Measurements from ENCODE around the gene TCEA2. TPM values are rescaled to one million over a fixed set of nuclear protein-coding genes. Genes with fewer than 3 reads are reported as not detected.
A peak's percentile ranks its signal among the peaks of the same experiment; 100 is the strongest.

Gene TCEA2
- total and polyA plus RNA-seq, 2 of the 13 experiments (the other 11 are each of a cell fraction or from before 2014, with no cell fraction given) = 28.1 to 33.7 TPM

GRCh38 chr20:64041040-64041780 lies 21.8 kb upstream of the TCEA2 start (continued):
- TF ChIP-seq HMGXB3 (CRISPR knock-in tag; IDR thresholded peaks at IDR 0.05; ENCODE audit: borderline replicate concordance) (no peak), ZNF484 (CRISPR knock-in tag; IDR thresholded peaks at IDR 0.05; ENCODE audit: borderline replicate concordance, low read depth) (no peak), CBX2 (IDR thresholded peaks at IDR 0.05; ENCODE audit: low read depth, low read length) (no peak), CBX2 (CRISPR knock-in tag; IDR thresholded peaks at IDR 0.05; ENCODE audit: low read depth) (0 out of 2 replicates have a peak, but pooled peaks have one; percentile 55), SIX1 (CRISPR knock-in tag; IDR thresholded peaks at IDR 0.05; ENCODE audit: borderline replicate concordance) (no peak), ATF3 (CRISPR knock-in tag; IDR thresholded peaks at IDR 0.05) (peak; percentile 16; the same call in 1 of the 2 replicates), ZFP36L2 (CRISPR knock-in tag; IDR thresholded peaks at IDR 0.05) (no peak), ONECUT2 (CRISPR knock-in tag; IDR thresholded peaks at IDR 0.05) (no peak), ARID3A (IDR thresholded peaks at IDR 0.05; ENCODE audit: low read depth, low read length) (no peak), ZNF329 (CRISPR knock-in tag; IDR thresholded peaks at IDR 0.05; ENCODE audit: low read depth) (no peak), MAFG (CRISPR knock-in tag; IDR thresholded peaks at IDR 0.05) (no peak), GZF1 (CRISPR knock-in tag; IDR thresholded peaks at IDR 0.05) (no peak; the same call in 1 of the 2 replicates), ZNF256 (CRISPR knock-in tag; conservative IDR thresholded peaks at IDR 0.05) (no peak), CENPBD1 (CRISPR knock-in tag; IDR thresholded peaks at IDR 0.05; ENCODE audit: borderline replicate concordance, low read depth) (no peak), ZNF605 (CRISPR knock-in tag; IDR thresholded peaks at IDR 0.05) (peak; percentile 36), BATF2 (CRISPR knock-in tag; IDR thresholded peaks at IDR 0.05) (peak; percentile 43; the same call in 1 of the 2 replicates), POLR2AphosphoS5 (IDR thresholded peaks at IDR 0.05; ENCODE audit: low read depth, low read length) (no peak; the same call in 1 of the 2 replicates), ZNF580 (CRISPR knock-in tag; IDR thresholded peaks at IDR 0.05; ENCODE audit: borderline replicate concordance, low read depth) (no peak), HBP1 (CRISPR knock-in tag; IDR thresholded peaks at IDR 0.05; ENCODE audit: low read depth) (no peak)
